Esophagus squamous epithelium (tissue), 4 donors: Measurements from ENCODE around the gene CYP4F2.

ENCODE experiments used
- CTCF ChIP-seq, 6 experiments: fragments of 450-650 bp in 4 of 6; fragments of 200-600 bp in 2 of 6; sonication (generic) in 2 of 6; IDR thresholded peaks; one replicate each; pipeline ENCODE4 v1.5.1; 2016 to 2019; ENCODE audit warnings: antibody characterized with exemption in 6 of 6, mild to moderate bottlenecking in 4 of 6, moderate library complexity in 4 of 6
- POLR2A ChIP-seq, 4 donors: fragments of 450-650 bp; IDR thresholded peaks; one replicate each; pipeline ENCODE4 v1.6.1; 2017; ENCODE audit warnings: antibody characterized with exemption in 4 of 4, mild to moderate bottlenecking in 4 of 4, moderate library complexity in 3 of 4

- TF ChIP-seq CTCF (IDR thresholded peaks at IDR 0.05) (no peak), POLR2A (IDR thresholded peaks at IDR 0.05) (no peak)
Measured at GRCh38 chr19:15936173-15936572, 38.3 kb upstream of the CYP4F2 start.
